ENCODE measurements around the gene VTI1A.
"Not testable (repeated sequence)": the region's sequence is repeated elsewhere in the genome, so short reads cannot be mapped to it uniquely, and the experiment has no call there.

VTI1A gene

DNA sequence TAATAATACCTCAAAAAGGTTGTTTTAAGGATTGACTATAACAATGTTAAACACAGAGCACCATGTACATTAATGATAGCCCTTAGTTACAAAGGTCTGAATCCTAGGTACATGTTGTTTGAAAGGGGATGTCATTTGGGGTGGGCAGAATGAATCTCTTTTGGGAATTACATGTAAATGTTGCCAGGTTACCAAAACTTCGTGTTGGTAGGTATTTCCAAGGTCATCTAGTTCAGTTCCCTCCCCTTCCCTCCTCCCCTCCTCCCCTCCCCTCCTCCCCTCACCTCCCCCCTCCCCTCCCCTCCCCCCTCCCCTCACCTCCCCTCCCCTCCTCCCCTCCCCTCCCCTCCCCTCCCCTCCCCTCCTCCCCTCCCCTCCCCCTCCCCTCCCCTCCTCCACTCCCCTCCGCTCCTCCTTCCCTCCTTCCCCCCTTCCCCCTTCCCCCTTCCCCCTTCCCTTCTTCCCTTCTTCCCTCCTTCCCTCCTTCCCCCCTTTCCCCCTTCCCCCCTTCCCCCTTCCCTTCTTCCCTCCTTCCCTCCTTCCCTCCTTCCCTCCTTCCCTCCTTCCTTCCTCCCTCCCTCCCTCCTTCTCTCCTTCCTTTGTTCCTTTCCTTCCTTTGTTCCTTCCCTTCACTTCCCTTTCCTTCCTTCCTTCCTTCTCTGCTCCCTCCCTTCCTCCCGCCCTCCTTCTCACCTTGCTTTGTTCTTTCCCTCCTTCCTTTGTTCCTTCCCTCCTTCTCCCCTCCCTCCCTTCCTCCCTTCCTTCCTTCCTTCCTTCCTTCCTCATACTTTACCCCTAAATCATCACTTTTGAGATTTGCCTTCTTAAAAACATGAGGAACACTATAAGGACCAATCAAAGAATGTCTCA lies 8.1 kb downstream of the VTI1A start:
- DNase-seq = no peak

DNA sequence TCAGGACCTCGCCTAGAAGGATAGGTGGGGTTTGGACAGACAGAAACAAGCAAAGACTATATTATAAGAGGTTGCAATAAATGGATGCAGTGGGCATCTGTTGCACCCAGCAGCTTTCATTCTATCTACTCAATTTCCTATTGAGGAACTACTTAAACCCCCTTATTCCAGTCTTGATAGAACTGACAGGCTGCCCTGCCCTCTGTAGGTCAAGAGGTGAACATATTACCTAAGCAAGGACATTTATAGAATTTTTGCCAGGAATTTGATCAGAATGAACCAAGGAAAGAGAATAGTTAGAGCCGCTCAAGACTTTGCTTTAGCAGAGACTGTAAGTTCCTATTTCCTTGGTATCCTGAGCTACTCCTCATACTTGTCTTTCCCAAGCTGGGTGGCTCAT lies 9.5 kb downstream of the VTI1A start:
- no peak for DNase-seq

DNA sequence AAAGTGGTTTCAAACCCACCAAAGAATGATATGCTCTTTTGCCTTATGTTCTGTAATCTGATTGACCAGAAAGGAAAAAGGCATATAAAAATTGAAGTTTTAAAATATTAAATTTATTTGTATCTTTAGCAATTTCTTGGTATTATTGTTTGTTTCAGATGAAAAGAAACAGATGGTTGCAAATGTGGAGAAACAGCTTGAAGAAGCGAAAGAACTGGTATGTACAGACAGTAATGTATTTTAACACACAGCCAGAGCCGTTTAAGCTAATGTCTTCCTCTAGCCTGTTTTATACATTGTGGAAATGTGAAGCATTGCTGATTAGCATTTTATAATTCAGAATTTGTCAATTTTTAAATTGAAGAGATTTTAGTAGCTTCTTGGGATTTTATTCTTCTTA lies 13.4 kb downstream of the VTI1A start:
- no peak for DNase-seq

DNA sequence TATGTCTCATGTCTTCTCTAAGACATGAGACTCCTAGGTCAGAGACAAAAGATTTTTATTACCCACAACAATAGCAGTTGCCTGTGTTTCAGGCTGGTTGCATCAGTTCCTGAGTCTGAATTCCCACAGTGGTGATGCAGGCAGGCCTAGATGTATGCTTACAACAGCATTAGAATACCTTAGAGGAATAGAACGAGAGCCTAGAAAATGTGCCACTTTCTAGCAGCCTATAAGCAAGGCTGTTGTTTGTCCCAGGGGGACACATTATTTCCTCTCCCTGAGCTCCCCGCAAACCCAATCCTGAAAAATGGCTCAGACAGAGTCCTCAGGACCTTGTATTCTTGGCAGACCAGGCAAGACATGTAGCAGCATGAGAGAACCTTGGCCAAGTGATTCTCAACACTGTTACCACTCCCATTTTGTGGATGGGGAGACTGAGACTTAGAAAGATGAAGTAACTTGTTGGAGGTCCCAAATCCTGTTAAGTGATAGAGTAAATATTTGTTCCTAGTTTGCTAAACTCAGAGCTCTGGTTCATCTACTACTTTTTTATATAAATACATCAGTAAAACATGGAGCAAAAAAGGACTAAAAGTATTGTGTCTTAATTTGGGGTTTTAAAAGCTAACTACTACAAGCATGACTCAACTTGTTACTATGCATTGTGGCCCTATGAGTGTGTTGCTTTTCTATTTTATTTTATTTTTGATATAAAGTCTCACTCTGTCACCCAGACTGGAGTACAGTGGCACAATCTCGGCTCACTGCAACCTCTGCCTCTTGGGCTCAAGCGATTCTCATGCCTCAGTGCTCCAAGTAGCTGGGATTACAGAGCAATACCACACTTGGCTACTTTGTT lies 14.2 kb downstream of the VTI1A start:
- DNase-seq = no peak

DNA sequence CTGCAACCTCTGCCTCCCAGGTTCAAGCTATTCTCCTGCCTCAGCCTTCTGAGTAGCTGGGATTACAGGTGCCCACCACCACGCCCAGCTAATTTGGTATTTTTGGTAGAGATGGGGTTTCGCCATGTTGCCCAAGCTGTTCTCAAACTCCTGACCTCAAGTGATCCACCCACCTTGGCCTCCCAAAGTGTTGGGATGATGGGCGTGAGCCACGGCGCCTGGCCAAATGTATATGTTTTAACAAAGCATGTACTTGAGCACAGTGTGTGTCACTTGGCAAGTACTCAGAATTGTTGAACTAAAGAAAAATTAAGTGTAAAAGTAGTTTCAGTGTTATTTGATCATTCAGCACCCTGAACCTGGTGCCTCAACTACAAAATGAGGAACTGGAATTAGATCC lies 17.1 kb downstream of the VTI1A start:
- not testable (repeated sequence) for DNase-seq

DNA sequence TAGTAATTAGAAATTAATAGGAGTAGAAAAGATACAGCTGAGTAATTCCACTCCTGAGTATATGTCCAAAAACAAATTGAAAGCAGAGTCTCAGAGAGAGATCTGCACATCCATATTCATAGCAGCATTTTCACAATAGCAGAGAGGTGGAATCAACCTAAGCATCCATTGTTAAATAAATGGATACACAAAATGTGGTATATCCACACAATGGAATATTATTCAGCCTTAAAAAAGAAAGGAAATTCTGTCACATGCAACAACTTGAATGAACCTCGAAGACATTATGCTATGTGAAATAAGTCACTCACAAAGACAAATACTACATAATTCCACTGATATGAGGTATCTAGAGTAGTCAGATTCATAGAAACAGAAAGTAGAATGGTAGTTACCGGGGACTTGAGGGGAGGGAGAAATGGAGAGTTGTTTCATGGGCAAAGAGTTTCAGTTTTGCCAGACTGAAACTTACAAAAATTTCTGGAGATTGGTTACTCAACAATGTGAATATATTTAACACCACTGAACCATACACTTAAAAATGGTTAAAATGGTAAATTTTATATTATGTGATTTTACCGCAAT lies 18.4 kb downstream of the VTI1A start:
- DNase-seq = no peak

DNA sequence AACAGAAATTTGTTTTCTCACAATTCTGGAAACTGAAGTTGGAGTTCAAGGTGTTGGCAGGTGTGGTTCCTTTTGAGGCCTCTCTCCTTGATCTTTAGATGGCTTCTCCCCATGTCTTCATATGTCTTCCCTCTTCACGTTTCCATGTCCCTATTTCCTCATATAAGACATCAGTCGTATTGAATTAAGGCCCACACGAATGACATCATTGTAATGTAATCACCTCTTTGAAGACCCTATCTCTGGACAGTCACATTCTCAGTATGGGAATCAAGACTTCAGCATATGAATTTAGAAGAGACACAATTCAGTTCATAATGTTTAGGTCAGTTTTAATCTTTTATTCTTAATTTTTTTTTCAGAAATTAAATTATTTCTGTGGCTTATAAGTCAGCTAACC lies 19.8 kb downstream of the VTI1A start:
- DNase-seq = no peak

DNA sequence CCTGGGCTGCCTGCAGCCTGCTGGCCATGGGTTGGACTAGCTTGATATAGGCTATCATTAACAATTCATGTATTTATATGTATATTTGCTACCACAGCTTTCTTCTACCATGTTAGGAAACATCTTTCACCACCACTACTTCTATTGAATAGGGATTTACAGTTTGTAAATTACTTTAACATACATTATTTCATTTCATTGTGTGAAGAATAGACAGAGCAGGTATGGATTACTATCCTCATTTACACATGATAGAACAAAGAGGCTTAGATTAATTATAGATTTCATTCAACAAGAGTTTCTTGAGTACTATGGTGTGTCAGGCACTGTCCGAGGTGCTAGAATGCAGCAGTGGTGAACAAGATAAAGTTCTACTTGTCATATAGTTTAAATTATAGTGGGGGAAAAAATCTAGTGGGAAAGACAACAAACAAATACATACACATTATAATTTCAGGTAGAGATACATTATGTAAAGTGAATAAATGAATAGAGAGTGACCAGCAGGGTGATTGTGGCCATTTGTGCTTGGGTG lies 20.6 kb downstream of the VTI1A start:
- DNase-seq = no peak

DNA sequence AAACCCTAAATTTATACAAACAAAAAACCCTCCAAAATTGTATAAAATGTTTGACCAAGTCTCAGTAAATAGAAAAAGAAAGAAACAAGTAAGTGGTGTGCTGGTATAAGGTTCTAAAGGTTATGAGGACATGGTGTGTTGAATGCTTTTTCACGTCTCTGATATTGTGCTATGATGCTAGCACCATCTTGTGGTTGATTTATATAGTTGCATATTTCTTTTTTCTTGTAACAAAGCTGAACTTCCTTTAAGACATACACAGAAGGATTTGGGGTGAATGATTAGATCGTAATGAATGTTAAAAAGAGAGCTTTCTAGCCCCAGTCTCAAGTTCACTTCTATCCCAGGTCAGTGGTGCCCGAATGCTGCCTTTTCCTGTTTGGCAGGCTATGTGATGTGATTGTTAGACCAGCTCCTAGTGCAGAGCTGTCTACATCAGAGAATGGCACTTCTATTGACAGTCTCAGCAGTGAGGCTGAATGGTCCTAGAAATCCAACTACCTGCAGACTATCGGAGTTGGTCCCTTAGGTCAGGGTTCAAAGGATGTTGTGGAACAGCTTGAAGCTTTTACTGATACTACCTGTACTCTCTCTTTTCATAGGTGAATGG lies 25.0 kb downstream of the VTI1A start:
- no peak for DNase-seq

DNA sequence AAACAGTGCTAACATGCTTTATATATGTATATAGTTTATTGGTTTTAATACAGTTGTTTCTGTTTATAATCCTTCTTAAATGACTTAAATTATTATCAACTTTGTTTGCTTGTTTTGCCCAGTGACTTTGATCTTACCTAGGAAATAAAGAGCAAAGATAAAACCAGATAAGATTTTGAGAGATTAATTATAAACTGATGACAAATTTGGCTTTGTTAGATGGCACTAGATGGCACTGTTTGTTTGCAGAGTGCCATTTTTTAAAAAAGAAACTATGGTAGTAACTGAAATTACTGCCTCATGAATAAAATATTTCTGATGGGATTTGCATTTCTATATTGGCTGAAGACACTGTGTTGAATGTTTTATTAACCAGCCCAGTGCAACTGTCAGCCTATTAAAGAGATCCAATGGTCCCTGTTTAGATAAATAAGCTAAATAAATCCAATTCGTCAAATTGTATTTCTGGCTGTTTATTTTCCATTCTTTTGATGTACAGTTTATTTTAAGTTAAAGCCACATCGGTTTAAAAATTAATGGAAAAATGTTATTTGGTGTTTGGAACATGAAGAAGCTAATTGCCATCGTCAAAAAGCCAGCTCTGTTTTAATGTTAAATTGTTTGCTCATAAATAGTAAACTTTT lies 28.7 kb downstream of the VTI1A start:
- DNase-seq = no peak

DNA sequence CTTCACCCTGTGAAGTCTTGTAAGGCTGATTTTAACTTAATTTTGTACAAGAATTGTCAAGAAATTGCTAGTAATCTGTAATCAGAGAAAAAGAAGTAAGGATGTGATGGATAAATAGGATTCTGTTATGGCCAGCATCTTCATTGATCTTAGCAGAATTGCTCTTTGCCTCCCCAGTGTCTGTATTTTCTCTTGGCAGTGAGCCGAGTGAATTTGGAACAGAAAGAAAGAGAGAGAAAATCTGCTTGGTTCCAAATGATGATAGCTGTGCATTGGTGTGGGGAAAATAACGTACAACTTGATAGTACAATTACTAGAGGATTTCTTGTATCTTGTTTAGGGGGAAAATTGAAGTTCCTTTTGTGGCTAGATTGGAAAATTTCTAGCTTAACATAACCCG lies 34.6 kb downstream of the VTI1A start:
- DNase-seq = no peak

DNA sequence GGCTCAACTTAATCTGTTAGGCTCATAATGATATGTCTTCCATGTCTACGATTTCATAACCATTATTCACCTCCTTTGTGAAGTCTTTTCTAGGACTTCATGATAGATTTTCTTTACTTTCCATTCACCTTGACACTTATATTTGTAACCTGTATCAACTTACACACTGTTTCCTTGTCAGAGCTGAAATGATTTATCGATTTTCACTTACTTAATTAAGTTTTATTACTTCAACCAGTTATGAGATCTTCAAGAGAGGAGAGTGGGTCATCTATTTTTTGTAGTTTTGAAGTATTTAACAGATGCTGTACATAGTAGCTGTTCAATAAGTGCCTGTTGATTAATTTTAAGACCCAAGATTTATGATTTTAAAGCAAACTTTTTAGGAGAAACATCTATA lies 37.4 kb downstream of the VTI1A start:
- no peak for DNase-seq

DNA sequence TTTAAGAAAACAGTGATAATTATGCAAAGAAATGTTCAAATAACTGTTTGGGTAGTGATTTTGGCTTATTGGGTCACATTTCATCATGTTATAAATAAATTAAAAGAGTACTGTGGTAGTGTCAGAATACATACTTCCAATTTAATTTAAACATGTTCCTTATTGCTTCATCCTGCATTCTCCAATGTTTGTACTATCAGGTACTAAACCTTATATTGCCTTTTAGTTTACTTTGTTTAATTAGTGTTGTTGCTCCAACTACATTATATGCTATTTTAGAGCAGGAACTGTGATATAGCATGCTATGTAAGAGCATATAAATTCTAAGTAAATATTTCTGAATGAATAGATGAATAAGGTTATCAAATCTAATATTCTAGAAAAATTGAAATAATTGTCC lies 40.9 kb downstream of the VTI1A start:
- no peak for DNase-seq

DNA sequence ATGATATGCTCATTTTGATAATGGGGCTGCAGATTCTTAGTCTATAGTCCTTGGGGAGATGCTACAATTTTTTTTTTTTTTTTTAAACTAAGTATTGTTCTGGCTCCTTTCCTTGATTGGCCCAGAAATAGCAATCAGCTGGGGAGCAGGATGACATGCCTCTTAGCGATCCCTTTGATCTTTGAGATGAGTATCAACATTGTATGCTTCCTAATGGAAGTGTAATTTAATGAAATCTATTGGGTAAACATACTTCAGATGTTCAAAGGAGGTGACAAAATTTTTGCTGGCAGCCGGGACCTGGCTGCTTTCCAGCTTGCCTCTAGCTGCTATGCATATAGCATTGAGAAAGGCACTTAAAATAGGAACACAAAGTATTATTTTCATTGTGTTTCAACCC lies 43.5 kb downstream of the VTI1A start:
- no peak for DNase-seq

DNA sequence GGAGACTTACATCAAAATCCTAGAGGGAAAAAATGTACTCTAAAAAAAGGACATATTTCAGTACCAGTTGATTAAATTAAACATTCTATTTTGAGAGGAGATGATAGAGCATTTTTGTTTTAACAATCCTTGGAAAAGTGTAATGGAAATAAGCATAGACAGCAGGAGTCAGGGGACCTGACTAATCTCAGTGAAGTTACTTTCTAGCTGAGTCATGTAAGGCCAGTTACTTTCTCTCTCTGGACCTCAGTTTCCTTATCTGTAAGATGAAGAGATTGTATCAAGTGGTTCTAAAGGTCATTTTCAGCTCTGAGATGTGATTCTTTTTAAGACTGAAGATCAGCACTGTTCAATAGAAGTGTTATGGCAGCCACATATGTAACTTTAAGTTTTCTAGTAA lies 44.1 kb downstream of the VTI1A start:
- DNase-seq = no peak

DNA sequence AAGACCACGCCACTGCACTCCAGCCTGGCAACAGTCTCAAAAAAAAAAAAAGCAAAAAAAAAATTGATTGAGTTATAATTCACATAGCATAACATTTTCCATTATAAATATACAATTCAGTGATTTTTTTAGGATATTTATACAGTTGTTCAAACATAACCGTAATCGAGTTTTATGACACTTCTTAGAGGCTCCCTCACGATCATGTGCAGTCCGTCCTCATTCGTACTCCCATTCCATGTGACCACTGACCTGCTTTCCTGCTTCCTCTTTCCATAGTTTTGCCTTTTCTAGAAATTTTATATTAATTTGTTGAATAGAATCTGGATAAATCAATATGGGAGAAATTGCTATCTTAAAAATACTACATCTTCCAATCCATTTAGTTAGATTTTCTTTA lies 45.7 kb downstream of the VTI1A start:
- no peak for DNase-seq

DNA sequence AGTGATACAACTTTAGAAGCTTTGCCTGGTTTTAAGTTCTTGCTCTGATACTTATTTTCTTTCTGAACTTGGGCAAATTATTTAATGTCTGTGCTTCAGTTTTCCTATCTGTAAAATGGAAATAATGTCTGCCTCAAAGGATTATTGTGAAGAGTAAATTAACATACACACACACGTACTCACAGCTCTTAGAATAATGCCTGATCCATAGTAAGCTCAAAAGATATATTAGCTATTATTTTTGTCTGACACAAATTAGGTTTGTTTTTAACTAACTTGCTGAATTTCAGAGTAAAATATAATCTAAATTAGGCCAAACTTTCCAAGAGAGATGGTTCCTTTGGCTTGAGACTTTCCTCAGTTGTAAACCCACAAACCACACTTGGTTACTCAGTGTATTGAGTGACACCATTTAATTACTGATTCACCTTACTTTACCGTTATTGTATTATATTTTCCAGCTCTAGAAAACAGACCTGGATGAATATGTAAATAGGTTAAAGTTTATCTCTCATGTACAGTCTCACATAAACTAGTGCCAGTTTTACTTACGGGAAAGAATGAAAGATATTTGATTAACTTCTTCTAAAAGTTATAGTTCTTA lies 50.4 kb downstream of the VTI1A start:
- DNase-seq = no peak

DNA sequence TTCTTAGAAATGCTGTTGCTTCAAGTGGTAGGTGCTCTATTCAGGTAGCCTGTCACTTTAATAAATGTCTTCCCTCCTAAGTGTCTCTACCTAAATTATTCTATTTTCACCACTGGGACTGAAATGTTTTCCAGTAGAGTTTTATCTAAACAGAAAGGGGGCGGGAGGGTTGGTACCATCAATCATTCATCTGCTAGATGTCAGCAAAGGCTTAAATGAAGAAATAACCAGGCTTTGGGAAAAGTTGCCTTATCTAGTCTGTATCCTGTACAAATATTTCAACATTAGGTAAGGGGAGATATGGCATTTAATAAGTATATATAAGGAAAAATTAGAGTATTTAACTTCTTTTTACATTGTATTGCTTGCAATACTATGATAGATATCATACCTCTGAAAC lies 51.8 kb downstream of the VTI1A start:
- no peak for DNase-seq

DNA sequence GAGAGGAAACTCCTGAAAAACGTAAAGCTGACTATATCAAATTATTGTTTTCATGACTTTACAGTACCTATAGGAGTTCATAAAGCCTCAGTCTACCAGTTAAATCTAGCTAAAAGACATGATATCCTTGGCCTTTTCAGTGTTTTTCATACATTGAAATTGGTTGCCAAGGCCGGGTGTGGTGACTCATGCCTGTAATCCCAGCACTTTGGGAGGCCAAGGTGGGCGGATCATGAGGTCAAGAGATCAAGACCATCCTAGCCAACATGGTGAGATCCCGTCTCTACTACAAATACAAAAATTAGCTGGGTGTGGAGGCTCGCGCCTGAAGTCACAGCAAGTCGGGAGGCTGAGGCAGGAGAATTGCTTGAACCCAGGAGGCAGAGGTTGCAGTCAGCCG lies 53.0 kb downstream of the VTI1A start:
- DNase-seq = not testable (repeated sequence)

DNA sequence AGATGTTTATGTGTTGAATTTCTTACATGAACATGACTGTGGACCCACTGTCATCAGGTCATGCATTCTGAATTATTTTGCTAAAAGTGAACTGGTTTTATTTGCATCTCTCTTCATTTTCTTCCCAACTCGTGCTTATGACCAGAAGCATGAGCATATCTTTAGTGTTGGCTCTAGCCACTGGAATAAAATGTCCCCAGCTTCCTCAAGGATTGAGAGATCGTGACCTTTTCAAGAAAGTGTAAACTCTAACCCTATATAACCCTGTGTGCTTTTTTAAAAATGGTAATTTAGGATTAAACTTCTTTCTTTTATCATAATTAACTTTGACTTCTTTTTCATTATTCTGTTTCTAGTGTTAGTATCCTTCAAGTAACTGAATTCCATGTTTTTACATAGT lies 55.5 kb downstream of the VTI1A start:
- no peak for DNase-seq

DNA sequence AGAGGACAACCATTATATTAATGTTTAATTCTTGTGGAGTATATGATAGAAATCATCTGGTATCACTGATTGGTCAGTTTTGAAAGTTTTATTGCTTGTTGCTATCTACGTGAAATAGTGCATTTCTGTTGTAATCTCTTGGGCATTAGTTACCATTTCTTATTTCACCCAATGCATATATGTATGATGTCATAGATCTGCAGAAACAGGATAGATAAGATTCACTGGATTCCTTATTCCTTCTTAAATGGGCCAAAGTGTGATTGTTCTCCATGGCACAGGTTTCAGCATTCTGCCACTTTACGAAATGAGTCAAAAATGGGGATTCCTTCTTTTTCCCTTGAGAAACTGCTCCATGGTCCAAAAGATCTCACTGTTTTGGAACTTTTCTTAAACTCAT lies 56.6 kb downstream of the VTI1A start:
- no peak for DNase-seq

DNA sequence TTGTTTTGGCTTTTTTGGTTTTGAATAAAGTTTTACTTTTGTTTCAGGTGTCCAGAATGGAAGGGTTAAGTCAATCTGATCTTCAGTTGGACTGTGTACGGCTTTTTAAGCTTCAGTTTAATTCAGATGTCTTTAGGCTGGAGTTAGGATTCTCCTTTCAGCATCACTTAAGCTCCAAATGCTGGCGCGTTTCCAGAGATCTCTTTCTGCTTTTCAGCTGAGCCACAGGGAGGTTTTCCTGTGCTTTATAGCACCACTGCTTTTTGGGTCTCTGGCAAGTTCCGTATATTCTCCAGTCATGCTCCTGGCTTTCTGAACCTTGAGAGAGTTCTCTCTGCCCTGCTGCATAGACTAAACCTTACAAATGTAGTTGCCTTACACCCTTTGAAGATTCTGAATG lies 60.0 kb downstream of the VTI1A start:
- DNase-seq = no peak

All from activated gamma-delta T cell treated with Interleukin-2 at 50 U/mL for 16 hours (primary cell).